HepG2 (cell line): ENCODE results near the gene EVL. TPM values are rescaled to one million over a fixed set of nuclear protein-coding genes. Genes with fewer than 3 reads are reported as not detected.

Experiments
- ATAC-seq: fragments of 200-7000 bp; cut with Tn5 transposase; 3 replicates; pipeline ENCODE4 v1.9.1; 2020; ENCODE audit warnings: mild to moderate bottlenecking, moderate library complexity
- BruUV-seq: library from RNA; stranded (reverse); fragments of 400-500 nt; replicated peaks from 2 replicates; lab custom pipeline; 2021; lab: Mats Ljungman, UMichigan
- CTCF ChIA-PET: fragments of 300-600 bp; formaldehyde crosslinking; extraction: SDS; loops from one replicate; lab custom pipeline; 2021; ENCODE audit warnings: low total read pairs, inconsistent platforms, low intra/inter-chr PET ratio; lab: Yijun Ruan, JAX
- POLR2A ChIA-PET: fragments of 350-600 bp; sonication (Branson Sonifier 250); formaldehyde crosslinking; loops from one replicate; lab custom pipeline; 2020; ENCODE audit warnings: antibody characterized with exemption, inconsistent platforms; lab: Yijun Ruan, JAX
- DNase-seq: peaks from one replicate; pipeline ENCODE4 v3.0.0-alpha.2; 2015; ENCODE audit warnings: low spot score
- FAIRE-seq: peaks from 3 replicates; lab custom pipeline; 2011; peaks lifted over from hg19 to GRCh38; lab: Jason Lieb, UNC
- H2AFZ ChIP-seq: one replicate; pipeline ENCODE4 v1.6.1; 2011; ENCODE audit warnings: low read length, inconsistent platforms
- H3K27ac ChIP-seq: fragments of 300-600 bp; 3 replicates; pipeline ENCODE4 v1.8.0; 2011; ENCODE audit warnings: mixed run types, mild to moderate bottlenecking, mixed read lengths, low read length, inconsistent platforms; ENCODE audit not compliant: insufficient read depth; ENCODE audit errors: extremely low read length
- H3K27me3 ChIP-seq, 2 experiments: fragments of 200-600 bp in 1 of 2; 2 replicates in 1 of 2; 3 replicates in 1 of 2; pipeline versions ENCODE4 v1.6.0 to v1.8.0; 2011; ENCODE audit warnings: low read length in 2 of 2, mild to moderate bottlenecking in 2 of 2, moderate library complexity in 2 of 2, inconsistent platforms in 1 of 2; ENCODE audit not compliant: insufficient read depth in 2 of 2, control insufficient read depth in 1 of 2
- H3K36me3 ChIP-seq, 2 experiments: fragments of 200-600 bp in 1 of 2; replicated peaks in 1 of 2; 2 replicates in 1 of 2; 3 replicates in 1 of 2; pipeline versions ENCODE4 v1.5.1 to v1.8.0; 2011; ENCODE audit warnings: low read length in 2 of 2, inconsistent platforms in 1 of 2; ENCODE audit not compliant: insufficient read depth in 2 of 2, control insufficient read depth in 1 of 2
- H3K4me1 ChIP-seq: 2 replicates; pipeline ENCODE4 v1.5.1; 2012; ENCODE audit warnings: low read length, inconsistent platforms; ENCODE audit not compliant: insufficient read depth
- H3K4me2 ChIP-seq: 2 replicates; pipeline ENCODE4 v1.6.0; 2011; ENCODE audit warnings: low read depth, low read length, inconsistent platforms
- H3K4me3 ChIP-seq, 3 experiments: fragments of 200-600 bp in 1 of 3; sonication (generic), shearing (Covaris generic) in 1 of 3; replicated peaks in 1 of 3; 2 replicates each; pipeline ENCODE4 v1.5.1; 2011 to 2016; ENCODE audit warnings: low read length in 3 of 3, inconsistent platforms in 2 of 3, low read depth in 2 of 3, mild to moderate bottlenecking in 2 of 3, control low read depth in 1 of 3, mixed read lengths in 1 of 3; ENCODE audit not compliant: insufficient read depth in 1 of 3
- H3K79me2 ChIP-seq: one replicate; pipeline ENCODE4 v1.6.1; 2011; ENCODE audit warnings: low read length, inconsistent platforms; ENCODE audit not compliant: insufficient read depth
- H3K9ac ChIP-seq: 2 replicates; pipeline ENCODE4 v1.6.0; 2011; ENCODE audit warnings: mild to moderate bottlenecking, low read depth, low read length, inconsistent platforms; ENCODE audit not compliant: insufficient read depth
- H3K9me3 ChIP-seq: 2 replicates; pipeline ENCODE4 v1.5.1; 2012; ENCODE audit warnings: mild to moderate bottlenecking, low read length
- H4K20me1 ChIP-seq: 2 replicates; pipeline ENCODE4 v1.6.0; 2011; ENCODE audit warnings: inconsistent platforms, mild to moderate bottlenecking, low read length, moderate library complexity; ENCODE audit not compliant: insufficient read depth
- CTCF ChIP-seq: sonication (generic); formaldehyde crosslinking; IDR thresholded peaks from 2 replicates; pipeline ENCODE4 v1.5.0; 2020; ENCODE audit warnings: mild to moderate bottlenecking, missing genetic modification reagents, moderate library complexity
- FOSL1 ChIP-seq: sonication (generic); formaldehyde crosslinking; IDR thresholded peaks from 2 replicates; pipeline ENCODE4 v1.9.0; 2021; ENCODE audit warnings: missing genetic modification reagents, borderline replicate concordance
- HNRNPL ChIP-seq: fragments of 200-400 bp; formaldehyde crosslinking; IDR thresholded peaks from 2 replicates; pipeline ENCODE4 v1.6.1; 2017; ENCODE audit warnings: mild to moderate bottlenecking, low read depth, low read length
- PAF1 ChIP-seq: IDR thresholded peaks from 2 replicates; pipeline ENCODE4 v1.6.1; 2016; ENCODE audit warnings: missing genetic modification reagents, missing compliant biosample characterization
- YEATS2 ChIP-seq: sonication (generic); formaldehyde crosslinking; IDR thresholded peaks from 2 replicates; pipeline ENCODE4 v1.4.0; 2020; ENCODE audit warnings: missing genetic modification reagents, borderline replicate concordance
- ZBTB10 ChIP-seq: sonication (generic); formaldehyde crosslinking; IDR thresholded peaks from 2 replicates; pipeline ENCODE4 v1.4.0; 2020; ENCODE audit warnings: missing genetic modification reagents, borderline replicate concordance
- ZNF354B ChIP-seq: sonication (generic); formaldehyde crosslinking; IDR thresholded peaks from 2 replicates; pipeline ENCODE4 v1.8.0; 2022; ENCODE audit warnings: mild to moderate bottlenecking, missing genetic modification reagents
- ZNF510 ChIP-seq: sonication (generic); formaldehyde crosslinking; IDR thresholded peaks from 2 replicates; pipeline ENCODE4 v1.4.0; 2020; ENCODE audit warnings: low read depth, mild to moderate bottlenecking, missing genetic modification reagents
- ZNF720 ChIP-seq: sonication (generic); formaldehyde crosslinking; IDR thresholded peaks from 2 replicates; pipeline ENCODE4 v1.4.0; 2020; ENCODE audit warnings: missing genetic modification reagents
- WGBS: methylation state at CpG from one replicate; pipeline ENCODE4 v1.1.6; 2017; ENCODE audit warnings: low lambda C conversion rate; 5-methylcytosine and 5-hydroxymethylcytosine counted together
- in situ Hi-C: cut with HindIII; loops from 2 replicates; pipeline ENCODE4 v1.10.0; 2017; ENCODE audit warnings: low pct_unique_long_range_greater_than_20kb; ENCODE audit not compliant: extremely low pct_ligation_motif_present
- intact Hi-C: fragments of 100-400 bp; cut with micrococcal nuclease; formaldehyde crosslinking; loops from one replicate; pipeline ENCODE4 v1.10.0; 2022; ENCODE audit not compliant: unreplicated experiment
- polyA plus RNA-seq, 8 experiments: library from polyadenylated mRNA; depleted of rRNA in 3 of 8; stranded (reverse) in 7 of 8; unstranded in 1 of 8; fragments of >200 nt; fragmentation: Illumina TruSeq in 4 of 8; extraction: Trizol in 4 of 8; gene quantifications; 2 replicates each; pipeline versions ENCODE4 v1.2.1 to v1.2.3, GENCODE V29; 2011 to 2016; ENCODE audit warnings: low read depth in 4 of 8, missing spikeins in 1 of 8, mixed read lengths in 1 of 8; ENCODE audit not compliant: insufficient read depth in 1 of 8
- total RNA-seq, 5 experiments: library from RNA; depleted of rRNA; stranded (reverse); fragments of >200 nt; fragmentation: Illumina TruSeq; extraction: Trizol; gene quantifications; 2 replicates each; pipeline ENCODE4 v1.2.3, GENCODE V29; 2016; ENCODE audit warnings: low read depth in 1 of 5

The EVL gene
- total and polyA plus RNA-seq, 2 of the 13 experiments (the other 11 are each of a cell fraction or from before 2014, with no cell fraction given) = 15.1 to 31.2 TPM

GRCh38 chr14:100147181-100147631, 82.0 kb downstream of the EVL start:
- no peaks in the 10 kb centered on the region for H3K79me2 ChIP-seq
- no peak for DNase-seq
- no peak for ATAC-seq
- intact Hi-C loops = no loop called here
- H4K20me1 ChIP-seq = no peaks in the 10 kb centered on the region
- no peak for FAIRE-seq
- TF ChIP-seq HNRNPL = 0 out of 2 replicates have a peak, but pooled peaks have one; percentile 0
- no peak for TF ChIP-seq YEATS2 (CRISPR knock-in tag)
- TF ChIP-seq, all 625 proteins: peak for 1
- Histone ChIP-seq H3K4me2 (no peak overlapping the region), H3K4me3 (no peak overlapping the region), H3K9me3 (no peaks in the 10 kb centered on the region), H2AFZ (no peak overlapping the region), H3K4me1 (peaks cover 57% of the 10 kb centered on the region), H3K27me3 (peaks cover 0 to 1% of the 10 kb centered on the region in 2 experiments; a peak in 1 of 5 replicates), H3K9ac (no peak overlapping the region), H3K36me3 (no peaks in the 10 kb centered on the region), H3K27ac (no peak overlapping the region)
- 93% methylated on average over 16 of the region's 20 CpGs for WGBS
- POLR2A ChIA-PET = interaction anchor here (3.3 kb wide), 1 partner anchor 9 kb away, joined by 33 read pairs; no protein-coding TSS in a partner anchor
- in situ Hi-C loops = no loop called here
- CTCF ChIA-PET = no interaction called here
- BruUV-seq = no TSS peak

- Histone ChIP-seq H3K27ac (no peak overlapping the region), H3K36me3 (no peaks in the 10 kb centered on the region), H3K9ac (no peak overlapping the region), H3K4me3 (no peak overlapping the region), H3K9me3 (no peaks in the 10 kb centered on the region), H3K27me3 (peaks cover 0 to 1% of the 10 kb centered on the region in 2 experiments; a peak in 1 of 5 replicates), H3K4me2 (no peak overlapping the region), H3K4me1 (peaks cover 50% of the 10 kb centered on the region), H4K20me1 (no peaks in the 10 kb centered on the region), H2AFZ (no peak overlapping the region), H3K79me2 (no peaks in the 10 kb centered on the region)
- intact Hi-C loops = no loop called here
- CTCF ChIA-PET = no interaction called here
- 85% methylated on average over 23 of the region's 28 CpGs for WGBS
- DNase-seq (no peak), ATAC-seq (no peak), FAIRE-seq (no peak)
- in situ Hi-C loops = no loop called here
- TF ChIP-seq ZNF720 (CRISPR knock-in tag) (no peak), ZNF510 (CRISPR knock-in tag) (no peak), ZNF354B (CRISPR knock-in tag) (no peak), ZBTB10 (no peak), CTCF (CRISPR knock-in tag) (no peak), PAF1 (no peak), FOSL1 (CRISPR knock-in tag) (no peak), HNRNPL (peak; percentile 40; the same call in 1 of the 2 replicates)
- POLR2A ChIA-PET = no interaction called here
- no TSS peak for BruUV-seq
These were observed 82.7 kb downstream of the EVL start for GRCh38 chr14:100147691-100148464.
